ENCODE measurements around the gene TMF1.

Gene TMF1

DNA sequence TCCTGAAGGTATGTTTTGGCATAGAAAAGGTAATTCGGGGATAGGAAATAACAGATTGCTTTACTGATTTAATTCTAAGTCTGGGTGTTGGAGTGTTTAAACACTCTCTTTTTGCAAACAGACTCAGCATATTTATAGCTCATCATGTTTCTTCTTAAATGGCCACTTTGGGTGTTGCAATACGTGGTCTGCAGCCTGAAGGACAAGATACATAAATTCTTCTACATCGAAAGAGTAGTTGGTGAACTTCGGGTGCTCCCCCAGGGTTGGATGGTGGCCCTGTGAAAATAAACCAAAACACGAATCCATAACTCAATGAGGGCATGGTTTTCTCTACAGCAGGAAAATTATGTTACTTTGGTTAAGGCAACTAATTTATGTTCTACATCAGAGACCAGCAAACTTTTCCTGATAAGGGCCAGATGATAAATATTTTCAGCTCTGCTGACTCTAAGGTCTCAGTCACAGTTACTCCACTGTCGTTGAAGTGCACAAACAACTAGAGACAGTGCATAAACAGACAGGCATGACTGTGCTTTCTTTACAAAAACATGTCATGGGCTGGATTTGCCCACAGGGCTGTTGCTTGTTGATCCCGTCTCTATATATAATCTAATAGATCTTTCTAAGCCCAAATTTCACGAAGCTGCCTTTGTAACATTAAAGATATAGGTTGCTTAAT lies 74.5 kb downstream of the TMF1 start:
- DNase-seq (ENCODE audit: low read depth): no peak

DNA sequence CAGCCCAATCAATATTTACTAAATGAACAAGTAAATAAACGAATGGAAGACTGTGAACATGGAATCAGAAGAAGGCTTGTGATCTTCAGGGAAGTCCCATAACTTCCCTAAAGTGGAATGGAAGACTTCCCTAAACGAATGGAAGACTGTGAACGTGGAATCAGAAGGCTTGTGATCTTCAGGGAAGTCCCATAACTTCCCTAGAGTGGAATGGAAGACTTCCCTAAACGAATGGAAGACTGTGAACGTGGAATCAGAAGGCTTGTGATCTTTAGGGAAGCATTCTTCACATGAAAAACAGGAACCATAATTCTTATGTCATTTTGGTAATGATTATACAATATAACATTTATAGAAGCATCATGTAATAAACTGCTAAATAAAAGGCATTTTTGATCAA lies 77.4 kb downstream of the TMF1 start:
- no peak for DNase-seq (ENCODE audit: low read depth)

DNA sequence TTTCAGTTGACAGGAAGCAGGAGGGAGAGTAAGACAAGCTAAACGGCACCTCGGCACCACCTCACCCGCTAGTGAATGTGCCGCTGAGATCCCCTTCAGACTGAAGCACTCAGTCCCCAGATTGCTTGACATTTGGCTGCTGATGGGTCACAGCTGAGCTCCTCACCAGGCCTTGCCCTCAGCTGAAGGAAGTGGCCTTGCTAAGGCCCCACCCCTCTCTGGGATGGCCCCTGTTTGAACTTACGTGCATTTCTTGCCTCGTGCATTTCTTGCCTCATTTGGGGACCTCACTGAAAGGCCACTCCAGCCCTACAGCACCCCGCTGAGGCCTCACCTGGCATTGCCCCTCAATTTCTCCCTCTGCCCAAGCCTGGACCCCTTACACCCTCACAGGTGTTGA lies 78.5 kb downstream of the TMF1 start:
- no peak for DNase-seq (ENCODE audit: low read depth)

DNA sequence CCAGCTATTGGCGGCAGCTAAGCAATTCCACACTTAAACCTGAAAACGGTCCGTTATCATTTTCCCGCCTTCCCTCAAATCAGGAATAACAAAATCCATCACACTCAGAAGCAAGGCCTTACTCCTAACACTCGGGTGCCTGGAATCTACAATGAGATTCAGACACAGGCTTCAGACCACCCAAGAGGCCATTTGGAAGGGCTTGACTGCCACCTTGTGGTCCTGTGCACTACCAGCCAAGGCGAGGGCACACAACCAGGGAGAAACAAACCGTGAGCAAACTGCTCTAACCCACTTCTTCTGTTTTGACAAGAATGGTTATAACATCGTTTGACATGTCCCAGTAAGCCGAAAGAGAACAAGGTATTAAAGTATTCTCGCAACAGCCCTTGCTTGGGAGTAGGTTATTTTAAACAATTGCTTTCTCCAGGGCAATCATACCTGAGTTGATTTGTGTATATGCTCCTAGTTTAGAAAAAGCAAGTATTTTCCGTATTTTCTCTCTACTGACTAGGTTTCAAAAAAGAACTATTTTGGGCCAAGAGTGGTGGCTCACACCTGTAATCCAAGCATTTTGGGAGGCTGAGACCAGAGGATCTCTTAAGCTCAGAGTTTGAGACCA lies 79.7 kb downstream of the TMF1 start:
- DNase-seq (ENCODE audit: low read depth): peak; percentile 7
